Activated CD4-positive, alpha-beta T cell treated with anti-CD3 and anti-CD28 coated beads for 24 hours (primary cell): ENCODE results near the gene PRUNE1.

Source experiments
- DNase-seq, 2 donors: peaks; one replicate each; pipeline ENCODE4 v3.0.0-alpha.2; 2020; ENCODE audit warnings: low read depth in 2 of 2

The PRUNE1 gene

DNA sequence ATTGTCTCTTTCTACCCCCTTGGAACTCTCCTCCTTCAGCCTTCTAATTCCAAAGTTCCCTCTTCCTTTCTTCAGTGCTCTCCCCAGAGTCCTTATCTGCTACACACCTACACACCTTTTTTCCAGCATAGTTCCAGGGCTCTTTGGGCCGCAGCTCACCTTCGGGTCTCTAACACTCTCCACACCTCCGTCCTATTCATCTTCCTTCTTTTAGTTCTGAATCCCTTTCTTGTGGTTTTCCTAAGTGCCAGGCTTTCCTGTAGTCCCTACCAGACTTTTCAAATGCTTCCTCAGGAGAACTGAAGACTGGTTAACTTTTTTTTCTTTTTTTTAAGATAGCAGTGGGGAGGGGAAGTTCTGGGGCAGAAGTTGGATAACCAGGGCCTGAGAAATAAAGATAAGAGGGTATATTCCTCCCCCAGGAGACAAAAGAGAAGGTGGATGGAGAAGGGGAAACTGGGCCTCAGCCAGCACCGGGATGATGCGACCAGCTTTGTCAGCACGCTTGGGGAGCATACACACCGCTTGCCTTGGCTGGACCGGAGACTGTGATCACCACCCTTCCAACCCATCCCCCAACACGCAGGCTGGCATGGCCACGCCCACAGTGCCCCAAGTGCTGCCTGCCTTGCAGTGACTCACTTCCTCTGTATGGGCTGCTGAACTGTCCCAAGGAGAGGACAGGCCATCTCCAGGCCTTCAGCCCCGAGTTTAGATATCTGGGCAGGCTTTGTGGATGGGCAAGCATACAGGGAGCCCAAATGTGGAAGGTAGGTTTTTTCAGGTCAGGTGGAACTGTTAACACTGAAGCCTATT lies 31.2 kb upstream of the PRUNE1 start:
- DNase-seq: peak; percentile 45 to 66

DNA sequence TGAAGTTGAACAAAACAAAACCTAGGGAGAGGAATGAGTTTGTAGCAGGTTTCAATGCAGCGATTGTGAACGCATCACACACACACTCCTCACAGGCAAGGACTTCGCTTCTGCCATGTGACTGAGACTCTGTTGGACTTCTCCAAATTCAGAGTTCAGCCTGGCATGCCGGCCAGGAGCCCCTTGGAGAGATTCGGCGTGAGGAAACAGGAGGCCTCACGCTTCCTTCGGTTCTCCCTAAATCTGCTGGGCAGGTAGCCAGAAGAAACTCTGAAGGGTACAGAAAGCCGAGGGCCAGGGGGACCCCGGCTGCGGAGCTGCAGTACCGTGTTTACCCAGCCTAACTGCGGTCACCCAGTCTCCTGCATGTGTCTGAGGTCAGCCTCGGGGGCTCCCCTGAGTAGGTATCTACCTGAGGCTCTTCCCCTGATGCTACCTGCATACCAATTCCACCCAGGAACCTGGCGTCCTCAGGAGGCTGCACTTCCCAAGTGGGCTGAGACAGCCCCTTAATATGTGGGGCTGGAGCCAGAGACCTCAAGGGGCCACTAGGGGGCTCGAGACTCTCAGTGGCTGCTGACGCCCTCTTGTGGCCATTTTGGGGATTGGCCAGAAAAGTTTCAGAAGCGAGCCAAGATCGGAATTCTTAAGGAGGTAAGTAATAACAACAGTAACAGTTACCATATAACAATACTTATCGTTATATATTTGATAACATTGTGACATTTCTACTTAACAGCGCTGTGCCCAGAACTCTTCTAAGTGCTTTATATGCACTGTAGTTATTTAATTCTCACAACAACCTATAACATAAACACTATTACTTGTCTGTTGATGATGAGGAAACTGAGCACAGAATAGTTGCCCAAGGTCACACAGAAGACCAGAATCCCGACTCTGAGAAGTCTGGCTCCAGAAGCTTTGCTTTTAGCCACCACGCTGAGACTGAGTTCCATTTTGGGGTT lies 28.9 kb upstream of the PRUNE1 start:
- peak; percentile 86 for DNase-seq

DNA sequence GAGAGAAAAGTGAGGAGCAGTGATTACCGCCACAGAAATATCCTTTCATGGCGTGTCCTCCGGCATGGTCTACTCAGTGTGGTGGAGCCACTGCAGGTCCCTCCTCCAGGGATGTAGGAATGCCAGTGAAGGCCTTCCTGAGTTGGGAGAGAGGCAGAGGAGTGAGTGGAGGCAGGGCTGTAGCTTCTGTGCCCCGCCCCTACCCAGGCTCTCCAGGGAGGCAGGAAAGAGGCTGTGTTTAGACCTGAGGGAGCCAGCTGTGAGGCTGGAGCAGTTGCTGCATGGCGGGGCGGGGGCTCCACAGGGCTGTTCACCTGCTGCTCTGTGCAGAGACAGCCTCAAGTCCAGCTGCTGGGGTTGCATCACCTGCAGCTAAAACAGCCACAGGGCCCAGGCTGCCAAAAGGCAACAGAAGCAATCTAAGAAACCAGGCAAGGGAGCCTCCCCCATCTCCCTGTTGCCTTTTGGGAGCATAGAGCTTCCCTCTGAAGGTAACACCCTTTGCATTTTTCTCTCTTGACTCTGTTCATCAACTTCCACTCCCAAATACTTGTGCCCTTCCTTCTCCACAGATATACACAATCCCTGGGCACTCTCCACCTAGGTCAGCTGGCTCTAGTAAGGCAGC lies 27.0 kb upstream of the PRUNE1 start:
- DNase-seq: no peak

DNA sequence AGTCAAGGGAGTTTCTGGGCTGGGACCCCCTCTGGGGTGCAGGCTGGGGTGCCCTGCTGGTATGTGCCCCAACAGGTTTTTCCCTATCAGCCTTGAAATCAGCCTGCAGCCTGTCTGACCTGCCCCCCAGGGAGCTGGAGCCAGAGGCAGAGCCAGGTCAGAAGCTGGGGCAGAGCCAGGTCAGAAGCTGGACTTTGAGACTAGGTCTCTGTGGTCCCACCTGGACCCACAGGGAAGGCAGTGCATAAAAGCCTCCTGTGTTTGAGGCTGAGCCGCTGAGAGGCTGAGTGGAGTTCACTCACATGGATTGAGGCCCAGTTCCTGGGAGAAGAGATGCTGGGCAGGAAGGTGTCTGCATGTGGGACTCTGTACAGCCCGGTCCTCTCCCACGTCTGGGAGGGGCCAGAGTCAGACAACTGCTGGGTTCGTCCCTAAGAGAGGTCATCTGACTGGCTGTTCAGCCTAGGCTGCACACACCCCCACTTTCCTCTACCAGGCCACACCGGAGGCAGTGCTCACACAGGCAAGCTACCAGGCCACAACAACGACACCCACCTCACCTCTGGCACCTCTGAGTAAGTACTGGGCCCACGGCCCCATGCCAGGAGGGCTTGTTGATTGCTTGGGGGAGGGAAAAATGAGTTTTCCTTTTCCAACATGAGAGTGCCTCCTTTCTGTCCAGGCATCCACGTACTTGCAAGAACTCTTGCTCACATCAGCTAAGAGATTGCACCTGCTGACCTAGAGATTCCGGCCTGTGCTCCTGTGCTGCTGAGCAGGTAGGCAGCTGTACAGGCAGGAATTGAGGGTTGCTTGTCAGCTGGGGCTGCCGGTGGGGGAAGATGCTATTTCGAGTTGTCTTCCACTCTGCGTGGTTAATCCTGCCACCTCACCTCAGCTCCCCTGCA lies 26.2 kb upstream of the PRUNE1 start, which contains the start of gene ANXA9:
TSS of gene ANXA9 (plus strand) at position 488 of the 908 bp plus-strand sequence. CDS start 814 bp downstream, outside the sequence.
- no peak for DNase-seq

DNA sequence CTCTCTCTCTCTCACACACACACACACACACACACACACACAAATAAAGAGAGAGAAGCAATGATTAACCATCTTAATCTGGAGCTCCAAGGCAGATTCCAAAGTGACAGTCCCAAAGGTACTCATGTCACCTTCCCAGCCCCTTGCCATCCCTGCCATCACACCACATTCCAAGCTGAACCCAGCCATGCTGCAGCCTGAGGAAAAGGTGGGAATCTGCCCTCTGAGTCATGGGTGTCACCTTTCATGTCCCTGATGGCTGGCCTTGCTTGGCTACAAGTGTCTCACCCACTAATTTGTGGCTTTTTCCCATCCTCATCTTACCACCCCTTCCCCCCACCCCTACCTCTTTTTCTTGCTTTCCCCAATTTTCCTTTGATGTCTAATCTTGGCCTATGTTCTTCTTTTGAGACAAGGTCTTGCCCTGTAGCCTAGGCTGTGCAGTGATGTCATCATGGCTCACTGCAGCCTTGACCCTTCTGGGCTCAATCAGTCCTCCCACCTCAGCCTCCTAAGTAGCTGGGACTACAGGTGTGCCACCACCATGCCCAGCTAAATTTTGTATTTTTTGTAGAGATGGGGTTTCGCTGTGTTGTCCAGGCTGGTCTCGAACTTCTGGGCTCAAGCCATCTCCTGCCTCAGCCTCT lies 22.9 kb upstream of the PRUNE1 start:
- no peak for DNase-seq

DNA sequence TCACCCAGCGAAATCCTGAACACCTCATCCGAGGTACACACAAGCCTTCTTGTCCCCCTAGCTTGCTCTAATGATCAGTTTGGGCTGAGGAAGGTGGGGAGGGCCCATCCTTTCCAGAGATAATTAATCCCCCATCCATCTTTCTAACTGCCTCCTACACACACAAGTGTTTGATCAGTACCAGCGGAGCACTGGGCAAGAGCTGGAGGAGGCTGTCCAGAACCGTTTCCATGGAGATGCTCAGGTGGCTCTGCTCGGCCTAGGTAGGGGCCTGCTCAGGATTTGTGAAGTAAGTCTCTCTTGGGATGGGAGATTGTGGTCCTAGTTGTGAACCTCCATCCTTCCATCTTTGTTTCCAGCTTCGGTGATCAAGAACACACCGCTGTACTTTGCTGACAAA lies 20.3 kb upstream of the PRUNE1 start:
- no peak for DNase-seq

DNA sequence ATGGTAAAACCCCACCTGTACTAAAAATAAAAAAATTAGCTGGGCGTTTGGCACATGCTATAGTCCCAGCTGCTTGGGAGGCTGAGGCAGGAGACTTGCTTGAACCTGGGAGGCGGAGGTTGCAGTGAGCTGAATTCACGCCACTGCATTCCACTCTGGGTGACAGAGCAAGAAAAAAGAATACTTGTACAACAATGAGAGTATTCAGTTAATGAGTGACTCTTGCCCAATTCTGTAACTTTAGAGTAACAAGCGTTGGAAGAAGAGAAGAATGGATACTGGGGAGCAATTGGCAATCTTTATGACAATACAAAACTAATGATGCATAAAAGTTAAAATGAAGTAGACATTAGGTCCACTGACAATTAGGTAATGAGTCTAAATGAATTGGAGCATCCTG lies 15.6 kb upstream of the PRUNE1 start:
- no peak for DNase-seq

DNA sequence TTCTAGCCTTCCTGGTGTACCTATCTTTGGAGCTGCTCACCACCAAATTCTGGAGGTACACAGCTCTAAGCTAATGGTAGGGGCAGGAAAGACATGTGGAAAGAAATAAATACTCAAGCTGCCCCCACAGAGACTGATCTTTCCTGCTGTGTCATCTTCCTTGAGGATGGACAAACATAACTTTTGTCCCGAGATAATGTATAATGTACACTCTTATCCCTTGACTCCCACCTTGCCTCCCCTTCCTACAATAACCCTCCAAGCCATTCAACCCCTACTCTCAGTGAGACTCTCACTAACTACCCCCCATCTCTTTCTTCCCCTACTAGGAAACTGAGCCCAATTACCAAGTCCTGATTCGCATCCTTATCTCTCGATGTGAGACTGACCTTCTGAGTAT lies 14.0 kb upstream of the PRUNE1 start:
- DNase-seq: no peak

DNA sequence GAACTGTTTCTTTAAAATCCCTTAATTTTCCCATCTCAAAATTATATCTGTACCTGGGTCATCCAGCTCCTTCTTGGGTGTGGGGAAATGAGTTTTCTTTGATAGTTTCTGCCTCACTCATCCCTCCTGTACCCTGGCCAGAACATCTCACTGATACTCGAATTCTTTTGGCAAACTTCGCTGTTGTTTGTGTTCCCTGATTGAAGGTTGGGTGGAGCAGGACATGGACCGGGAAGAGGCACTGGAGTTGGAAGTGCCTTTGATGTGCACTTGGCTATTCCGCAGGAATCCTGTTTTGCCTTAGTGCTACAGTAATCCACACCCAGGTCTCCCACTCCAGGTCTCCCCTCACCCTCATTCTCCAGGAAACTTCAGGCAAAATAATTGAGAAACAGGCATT lies 12.8 kb upstream of the PRUNE1 start:
- DNase-seq: no peak

DNA sequence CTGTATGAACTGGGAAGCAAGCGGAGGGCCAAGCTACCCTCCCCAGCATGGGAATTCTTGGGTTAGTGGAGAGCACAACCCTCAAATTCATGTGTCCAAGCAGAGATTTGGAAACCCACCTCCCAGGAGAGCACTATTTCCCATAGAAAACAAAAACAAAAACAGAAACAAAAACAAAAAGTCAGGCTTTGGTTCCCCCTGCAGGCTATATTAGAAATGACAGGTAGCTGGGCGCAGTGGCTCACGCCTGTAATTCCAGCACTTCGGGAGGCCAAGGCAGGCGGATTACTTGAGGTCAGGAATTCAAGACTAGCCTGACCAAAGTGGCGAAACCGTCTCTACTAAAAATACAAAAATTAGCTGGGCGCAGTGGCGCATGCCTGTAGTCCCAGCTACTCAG lies 12.4 kb upstream of the PRUNE1 start:
- no peak for DNase-seq

DNA sequence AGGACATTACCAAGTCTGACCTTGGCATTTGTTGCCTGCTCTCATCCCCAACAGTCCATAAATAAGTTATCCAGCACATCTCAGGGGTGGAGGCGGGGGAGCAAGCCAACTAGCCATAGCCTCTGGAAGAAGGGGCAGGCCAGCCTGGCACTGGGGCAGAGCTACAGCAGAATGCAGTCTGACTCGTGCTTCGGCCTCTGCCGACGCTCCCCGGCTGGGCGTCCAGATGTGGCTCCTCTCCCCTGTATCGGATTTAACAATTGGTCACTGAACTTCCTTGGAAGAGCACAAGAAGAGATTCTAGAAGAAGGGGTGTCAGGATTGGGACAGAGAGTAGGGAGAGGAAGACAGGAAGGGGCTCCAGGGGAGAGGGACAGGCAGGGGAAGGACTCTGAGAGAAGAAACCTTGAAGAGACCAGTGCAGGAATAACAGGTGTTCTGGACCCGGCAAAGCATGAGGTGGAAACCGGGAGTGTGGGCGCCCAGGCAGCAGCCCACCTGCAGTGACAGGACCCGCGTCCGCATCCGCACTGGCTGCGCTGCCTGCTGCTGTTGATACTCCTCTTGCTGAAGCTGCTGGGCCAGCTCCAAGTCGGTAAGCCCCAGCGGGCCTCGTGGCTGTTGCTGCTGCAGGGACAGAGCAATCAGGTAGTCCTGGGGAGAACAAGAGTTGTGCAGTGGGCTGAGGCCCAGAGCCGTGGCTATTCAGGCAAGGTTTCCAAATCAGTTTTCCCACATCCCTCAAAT lies 10.9 kb upstream of the PRUNE1 start:
- no peak for DNase-seq

DNA sequence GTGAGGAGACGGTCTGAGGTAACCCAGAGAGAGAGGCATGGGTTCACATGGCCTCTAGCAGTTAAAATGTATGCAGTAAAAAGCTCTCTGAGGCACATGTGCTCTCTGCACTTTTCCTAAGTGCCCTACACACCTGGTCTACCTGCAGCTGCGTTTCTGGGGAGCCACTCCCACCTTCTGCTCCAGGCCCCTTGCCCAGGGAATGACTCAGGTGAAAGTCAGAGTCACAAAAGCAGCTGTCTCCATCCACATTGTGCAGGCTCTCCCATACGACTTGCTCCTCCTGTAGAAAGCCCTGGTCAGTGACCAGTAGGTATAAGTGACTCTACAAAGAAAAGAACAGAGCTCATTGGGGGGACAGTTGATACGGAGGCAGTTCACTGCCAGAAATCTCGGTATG lies 10.3 kb upstream of the PRUNE1 start:
- no peak for DNase-seq

DNA sequence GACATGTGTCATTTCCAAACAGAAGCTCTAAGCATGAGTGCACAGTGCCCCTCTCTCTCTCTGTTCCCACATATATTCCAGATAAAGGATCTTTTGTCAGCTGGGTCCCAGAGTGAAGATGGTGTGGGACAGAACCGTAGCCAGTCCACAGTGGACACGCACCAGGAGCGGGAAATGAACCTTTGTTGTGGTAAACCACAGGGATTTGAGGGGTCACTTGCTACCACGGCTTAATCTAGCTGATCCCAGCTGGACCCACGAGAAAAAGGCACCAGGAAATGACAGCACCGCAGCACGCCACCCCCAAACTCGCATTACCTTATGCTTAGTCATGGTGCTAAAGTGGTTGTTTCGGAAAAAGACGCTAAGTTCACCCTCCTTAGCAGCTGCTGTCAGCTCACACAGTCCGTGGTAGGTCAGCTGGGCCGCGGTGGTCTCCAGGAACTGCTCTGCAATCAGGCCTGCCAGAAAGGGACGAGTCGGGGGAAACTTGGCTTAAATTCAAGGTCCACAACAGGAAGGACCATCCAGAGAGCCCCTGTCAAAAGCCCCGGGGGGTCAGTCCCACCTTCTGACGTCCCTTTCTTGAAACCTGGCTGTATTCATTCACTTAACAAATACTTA lies 9.1 kb upstream of the PRUNE1 start:
- DNase-seq: no peak

DNA sequence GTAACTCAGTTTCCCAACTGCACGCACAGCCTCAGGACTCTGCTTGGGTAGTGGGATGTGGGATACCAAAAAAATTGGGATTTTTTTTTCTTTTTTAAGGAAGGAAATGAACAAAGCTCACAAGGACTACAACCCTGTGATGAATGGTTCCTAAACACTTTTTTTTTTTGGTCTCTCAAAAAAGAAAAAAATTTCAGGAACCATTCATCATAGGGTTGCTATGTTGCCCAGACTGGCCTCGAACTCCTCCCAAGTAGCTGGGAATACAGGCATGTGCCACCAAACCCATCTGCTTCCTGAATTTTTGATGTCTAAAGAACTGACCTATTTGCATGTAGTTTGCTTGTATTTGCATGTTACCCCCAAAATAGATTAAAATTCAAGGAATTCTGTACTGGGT lies 8.3 kb upstream of the PRUNE1 start:
- DNase-seq: no peak

DNA sequence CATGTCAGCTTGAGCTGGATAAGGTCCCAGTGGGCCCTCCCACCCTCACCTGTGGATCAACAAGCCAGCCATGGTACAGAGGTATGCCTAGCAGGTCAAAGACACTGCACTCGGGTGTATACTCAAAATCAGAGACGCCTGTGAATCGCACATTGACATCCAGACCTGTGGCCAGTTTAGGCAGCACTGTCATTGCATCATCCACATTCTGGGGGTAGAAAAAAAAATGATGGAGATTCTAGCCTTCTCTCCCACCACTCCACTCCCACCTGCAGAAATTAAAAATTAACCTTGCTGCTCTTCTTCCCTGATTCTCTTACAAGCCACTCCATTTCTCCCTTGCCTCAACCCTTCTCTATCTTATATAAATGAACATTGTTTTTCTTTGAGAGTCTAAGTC lies 7.8 kb upstream of the PRUNE1 start:
- no peak for DNase-seq

DNA sequence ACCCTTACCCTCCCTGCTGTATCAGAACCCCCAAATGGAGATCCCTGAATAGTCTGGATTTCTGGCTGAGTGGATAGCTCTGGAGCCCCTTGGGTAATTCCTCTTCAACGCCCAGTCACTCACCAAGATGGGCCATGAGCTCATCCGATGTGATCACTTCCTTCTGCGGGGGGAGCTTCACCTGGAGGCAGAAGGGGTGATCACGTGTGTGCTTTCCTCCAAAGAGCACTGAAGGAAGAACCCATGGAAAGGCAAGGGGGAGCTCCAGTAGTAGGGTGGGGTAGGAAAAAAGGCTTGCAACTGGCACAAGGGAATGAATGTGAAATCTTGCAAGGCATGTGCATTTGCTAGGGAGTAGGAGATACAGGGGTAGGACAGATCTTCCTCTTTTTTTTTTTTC lies 6.6 kb upstream of the PRUNE1 start:
- DNase-seq: no peak

DNA sequence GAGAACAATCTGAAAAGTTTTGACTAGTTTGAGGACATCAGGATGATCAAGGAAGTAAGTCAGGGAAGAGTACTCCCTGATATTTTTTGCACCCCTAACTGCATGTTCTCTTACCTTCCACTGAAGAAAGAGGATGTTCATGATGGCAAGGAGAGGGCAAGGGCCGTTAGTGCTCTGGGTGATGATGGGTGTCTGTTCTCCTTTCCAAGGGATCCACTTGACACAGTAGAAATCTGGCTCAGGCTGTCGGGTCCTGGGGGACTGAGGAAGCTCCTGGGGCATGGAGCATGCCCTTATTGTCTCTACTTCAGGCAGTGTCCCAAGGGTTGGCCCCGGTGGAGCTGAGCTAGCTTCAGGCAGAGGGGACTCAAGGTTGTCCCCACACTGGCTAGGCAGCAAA lies 6.2 kb upstream of the PRUNE1 start:
- DNase-seq: no peak

DNA sequence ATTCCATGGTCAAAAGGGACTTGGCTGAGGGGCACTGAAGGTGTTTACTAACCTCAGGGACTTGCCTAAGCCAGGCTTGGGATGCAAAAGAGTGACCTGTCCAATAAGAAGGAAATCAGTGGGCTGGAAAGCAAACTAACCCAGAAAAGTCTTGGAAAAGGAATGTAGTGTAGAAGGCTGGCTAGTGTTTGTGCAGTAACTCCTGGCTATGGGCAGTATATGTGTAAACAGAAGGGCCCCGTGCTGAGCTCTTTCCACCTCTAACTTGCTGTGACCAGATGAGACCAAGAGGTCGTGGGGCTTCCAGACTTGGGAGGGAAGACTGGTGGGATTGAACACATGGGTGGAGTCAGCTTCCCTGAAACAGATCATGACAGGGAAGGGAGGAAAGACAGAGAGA lies 5.6 kb upstream of the PRUNE1 start:
- DNase-seq: no peak

DNA sequence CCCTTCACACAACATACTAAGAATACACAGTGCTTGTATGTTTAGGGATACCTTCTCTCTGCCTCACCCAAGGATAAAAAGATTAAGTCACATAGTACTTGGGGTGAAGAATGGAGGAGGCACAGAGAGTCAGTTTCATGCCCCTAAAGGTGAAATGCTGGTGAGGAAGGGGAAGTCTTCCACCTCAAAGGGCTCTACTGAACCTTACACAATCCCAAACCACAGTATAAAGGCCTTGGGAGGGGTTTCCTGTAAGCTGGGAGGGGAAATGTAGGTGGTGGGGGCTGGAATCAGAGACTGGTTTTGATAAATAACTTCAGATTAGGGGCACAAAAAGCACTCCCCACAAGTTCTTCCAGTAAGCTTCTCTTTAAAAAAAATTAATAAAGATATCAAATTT lies 5.1 kb upstream of the PRUNE1 start:
- DNase-seq: no peak
